ENCODE measurements around the gene CDH13.
A peak's percentile ranks its signal among the peaks of the same experiment; 100 is the strongest.

The CDH13 gene

DNA sequence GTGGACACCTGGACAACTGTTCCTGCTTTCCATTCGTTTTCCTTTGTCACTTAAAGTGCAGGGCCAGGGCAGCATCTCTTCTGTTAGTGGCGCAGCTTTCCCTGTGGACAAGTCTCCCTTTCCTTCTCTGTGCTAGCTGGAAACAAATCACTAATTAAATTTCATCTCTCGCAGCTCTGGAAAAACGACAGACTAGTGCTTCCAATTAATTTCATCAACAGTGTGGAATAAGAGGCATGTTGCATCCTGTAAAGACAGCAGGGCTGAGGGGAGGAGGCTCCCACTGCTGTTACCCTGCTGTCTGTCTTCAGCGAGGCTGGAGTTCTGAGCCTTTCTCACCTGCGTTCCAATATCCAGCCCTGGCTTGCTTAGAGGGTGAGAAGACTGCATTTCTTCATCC is 828.9 kb downstream of the CDH13 start:
- DNase-seq (ENCODE audit: low read depth) = no peak
- TF ChIP-seq CTCF (IDR thresholded peaks at IDR 0.05; ENCODE audit: low read length, missing control alignments) = no peak
- H3K4me3 ChIP-seq (replicated peaks; ENCODE audit: low read depth, low read length) = no peak overlapping the region

- no peak for DNase-seq (ENCODE audit: low read depth)
- no peak for TF ChIP-seq CTCF (IDR thresholded peaks at IDR 0.05; ENCODE audit: low read length, missing control alignments)
- no peak overlapping the region for H3K4me3 ChIP-seq (replicated peaks; ENCODE audit: low read depth, low read length)
Measured at GRCh38 chr16:83456934-83457333, 830.2 kb downstream of the CDH13 start.

DNA sequence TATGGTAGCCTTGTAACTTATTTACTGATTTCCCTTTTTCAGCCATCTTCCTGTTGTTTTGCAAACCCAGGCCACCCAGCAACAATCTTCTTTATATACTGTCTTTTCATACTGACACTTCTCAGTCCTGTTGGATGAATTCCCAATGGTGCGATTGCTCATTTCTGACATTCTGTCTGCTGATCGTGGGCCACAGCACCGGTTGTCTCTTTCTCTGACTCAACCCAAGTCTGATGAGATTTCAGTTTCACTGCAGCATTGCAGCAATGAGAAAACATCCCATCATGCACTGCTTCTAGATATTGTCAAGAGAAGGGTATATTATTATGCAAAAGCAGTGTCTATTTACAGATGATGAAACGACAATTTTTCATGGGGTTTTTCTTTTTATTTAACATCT is 831.8 kb downstream of the CDH13 start:
- no peak overlapping the region for H3K4me3 ChIP-seq (replicated peaks; ENCODE audit: low read depth, low read length)
- DNase-seq (ENCODE audit: low read depth) = peak; percentile 60
- TF ChIP-seq CTCF (IDR thresholded peaks at IDR 0.05; ENCODE audit: low read length, missing control alignments) = no peak

DNA sequence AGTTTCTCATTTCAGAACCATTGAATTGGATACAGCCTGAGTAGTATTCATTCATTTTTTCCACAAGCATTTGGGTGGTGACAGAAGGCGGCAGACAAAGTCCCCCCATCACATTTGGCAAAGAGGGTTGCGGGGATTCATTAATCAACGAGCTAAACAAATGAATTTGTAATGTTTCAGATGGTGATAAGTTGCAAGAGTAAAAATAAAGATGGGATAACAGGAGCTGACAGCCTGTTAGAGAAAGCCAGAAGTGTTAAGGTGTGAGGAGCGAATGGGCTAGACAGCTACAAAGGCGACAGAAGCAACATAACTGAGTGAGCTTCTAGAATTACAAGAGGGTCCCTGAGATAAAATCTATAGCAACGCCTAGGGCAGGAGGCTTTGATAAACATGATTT is 838.2 kb downstream of the CDH13 start:
- no peak for TF ChIP-seq CTCF (IDR thresholded peaks at IDR 0.05; ENCODE audit: low read length, missing control alignments)
- no peak overlapping the region for H3K4me3 ChIP-seq (replicated peaks; ENCODE audit: low read depth, low read length)
- DNase-seq (ENCODE audit: low read depth) = no peak

DNA sequence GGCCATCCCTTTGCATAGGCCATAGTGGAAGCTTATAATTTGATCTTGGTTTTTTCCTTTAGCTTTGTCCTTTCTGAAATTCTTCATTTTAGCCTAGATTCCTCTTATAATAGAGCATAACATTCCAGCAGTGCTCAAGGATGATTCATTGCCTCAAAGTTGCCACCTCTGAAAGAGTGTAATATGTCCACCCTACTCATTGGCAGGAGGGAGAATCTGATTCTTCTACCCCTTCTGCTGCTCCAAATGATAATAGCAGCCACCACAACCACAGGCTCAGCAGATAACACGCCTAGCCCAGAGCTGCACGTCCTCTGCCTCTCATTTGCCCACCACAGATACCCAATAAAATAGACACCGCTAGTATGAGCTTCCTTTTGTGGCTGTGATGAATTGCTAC is 843.6 kb downstream of the CDH13 start:
- DNase-seq (ENCODE audit: low read depth) = peak; percentile 16
- H3K4me3 ChIP-seq (replicated peaks; ENCODE audit: low read depth, low read length) = no peak overlapping the region
- no peak for TF ChIP-seq CTCF (IDR thresholded peaks at IDR 0.05; ENCODE audit: low read length, missing control alignments)

GRCh38 chr16:83472776-83473501 is 846.2 kb downstream of the CDH13 start:
- H3K4me3 ChIP-seq (replicated peaks; ENCODE audit: low read depth, low read length) = no peak overlapping the region
- no peak for TF ChIP-seq CTCF (IDR thresholded peaks at IDR 0.05; ENCODE audit: low read length, missing control alignments)
- DNase-seq (ENCODE audit: low read depth) = peak; percentile 56

Measured in fibroblast of pulmonary artery (primary cell).